A549 (cell line): ENCODE results near the gene SOX11. TPM values are rescaled to one million over a fixed set of nuclear protein-coding genes. Genes with fewer than 3 reads are reported as not detected.

Experiments
- ATAC-seq, 2 experiments: fragments of 200-7000 bp in 1 of 2; fragments of >200 bp in 1 of 2; cut with Nextera tagmentation in 1 of 2; cut with Tn5 transposase in 1 of 2; 3 replicates each; pipeline versions ENCODE4 v1.8.0 to v1.9.1; 2018 to 2020; ENCODE audit warnings: mild to moderate bottlenecking in 1 of 2, moderate library complexity in 1 of 2
- CTCF ChIA-PET: fragments of 300-600 bp; sonication (Branson Sonifier 250); formaldehyde crosslinking; extraction: SDS; loops from one replicate; lab custom pipeline; 2021; ENCODE audit warnings: antibody characterized with exemption, inconsistent platforms; lab: Yijun Ruan, JAX
- POLR2A ChIA-PET: fragments of 350-600 bp; formaldehyde crosslinking; extraction: SDS; loops from one replicate; lab custom pipeline; 2021; ENCODE audit warnings: antibody characterized with exemption, inconsistent platforms; lab: Yijun Ruan, JAX
- DNase-seq, 2 experiments: peaks; one replicate each; pipeline versions ENCODE4 v3.0.0 to v3.0.0-alpha.2; 2011 to 2016; ENCODE audit warnings: low read depth in 1 of 2, low spot score in 1 of 2
- FAIRE-seq: peaks from 2 replicates; lab custom pipeline; 2011; peaks lifted over from hg19 to GRCh38; lab: Jason Lieb, UNC
- H3K27ac ChIP-seq, 2 experiments: fragments of >200 bp; sonication (Bioruptor Twin); formaldehyde crosslinking; 3 replicates each; pipeline ENCODE4 v1.5.1; 2016 to 2017
- H3K4me1 ChIP-seq: fragments of >200 bp; sonication (Bioruptor Twin); formaldehyde crosslinking; 3 replicates; pipeline ENCODE4 v1.6.1; 2016
- H3K4me2 ChIP-seq: fragments of >200 bp; sonication (Bioruptor Twin); formaldehyde crosslinking; 3 replicates; pipeline ENCODE4 v1.6.1; 2016
- H3K4me3 ChIP-seq: fragments of >200 bp; sonication (Bioruptor Twin); formaldehyde crosslinking; 3 replicates; pipeline ENCODE4 v1.5.1; 2016
- H3K9me3 ChIP-seq: fragments of >200 bp; sonication (Bioruptor Twin); formaldehyde crosslinking; 3 replicates; pipeline ENCODE4 v1.6.1; 2016
- BHLHE40 ChIP-seq: IDR thresholded peaks from 2 replicates; pipeline ENCODE4 v1.6.1; 2012; ENCODE audit warnings: low read depth, low read length, inconsistent platforms
- CBX8 ChIP-seq: fragments of 200-600 bp; sonication (generic); IDR thresholded peaks from 2 replicates; pipeline ENCODE4 v1.6.1; 2016
- CEBPB ChIP-seq, 2 experiments: fragments of >200 bp in 1 of 2; sonication (Bioruptor Twin) in 1 of 2; formaldehyde crosslinking in 1 of 2; IDR thresholded peaks; 2 replicates each; pipeline ENCODE4 v1.6.1; 2012 to 2016
- EP300 ChIP-seq, 2 experiments: fragments of >200 bp; sonication (Bioruptor Twin); formaldehyde crosslinking; IDR thresholded peaks; 2 replicates in 1 of 2; 3 replicates in 1 of 2; pipeline ENCODE4 v1.6.1; 2016 to 2017
- FOSB ChIP-seq: fragments of 250-450 bp; sonication (Bioruptor Pico); IDR thresholded peaks from 2 replicates; pipeline ENCODE4 v1.5.0; 2020; ENCODE audit warnings: mild to moderate bottlenecking, moderate library complexity
- FOXS1 ChIP-seq: fragments of 250-450 bp; sonication (Bioruptor Pico); IDR thresholded peaks from 2 replicates; pipeline ENCODE4 v1.5.0; 2020; ENCODE audit warnings: mild to moderate bottlenecking, moderate library complexity
- GATA3 ChIP-seq: IDR thresholded peaks from 2 replicates; pipeline ENCODE4 v1.6.1; 2012; ENCODE audit warnings: borderline replicate concordance
- HDAC2 ChIP-seq: fragments of 200-600 bp; sonication (generic); IDR thresholded peaks from 2 replicates; pipeline ENCODE4 v1.6.1; 2016
- HOXA7 ChIP-seq: fragments of 250-450 bp; sonication (Bioruptor Pico); IDR thresholded peaks from 2 replicates; pipeline ENCODE4 v1.5.0; 2020; ENCODE audit warnings: mild to moderate bottlenecking, moderate library complexity
- JUNB ChIP-seq: fragments of >200 bp; sonication (Bioruptor Twin); formaldehyde crosslinking; IDR thresholded peaks from 2 replicates; pipeline ENCODE4 v1.6.1; 2016
- MAZ ChIP-seq: fragments of 150-350 bp; IDR thresholded peaks from 2 replicates; pipeline ENCODE4 v1.6.1; 2014; ENCODE audit warnings: antibody characterized with exemption, low read depth, low read length, borderline replicate concordance
- NPAS2 ChIP-seq: fragments of 250-450 bp; sonication (Bioruptor Pico); IDR thresholded peaks from 2 replicates; pipeline ENCODE4 v1.8.0; 2022; ENCODE audit warnings: mild to moderate bottlenecking, moderate library complexity, borderline replicate concordance
- RARB ChIP-seq: fragments of 250-450 bp; sonication (Bioruptor Pico); IDR thresholded peaks from 2 replicates; pipeline ENCODE4 v1.8.0; 2021; ENCODE audit warnings: mild to moderate bottlenecking, moderate library complexity
- SREBF2 ChIP-seq: fragments of 450-650 bp; IDR thresholded peaks from 2 replicates; pipeline ENCODE4 v1.6.1; 2014; ENCODE audit warnings: mild to moderate bottlenecking, moderate library complexity
- ZNF302 ChIP-seq: fragments of 250-450 bp; sonication (Bioruptor Pico); IDR thresholded peaks from 2 replicates; pipeline ENCODE4 v1.9.0; 2021; ENCODE audit warnings: inconsistent platforms, mild to moderate bottlenecking, moderate library complexity
- ZSCAN20 ChIP-seq: fragments of 250-450 bp; sonication (Bioruptor Pico); IDR thresholded peaks from 2 replicates; pipeline ENCODE4 v1.8.0; 2022; ENCODE audit warnings: mild to moderate bottlenecking, moderate library complexity
- WGBS: methylation state at CpG from one replicate; pipeline ENCODE4 v1.1.6; 2017; ENCODE audit errors: missing lambda C conversion rate; 5-methylcytosine and 5-hydroxymethylcytosine counted together
- polyA plus RNA-seq, 4 experiments: library from polyadenylated mRNA; depleted of rRNA in 3 of 4; stranded (reverse); fragments of >200 nt; fragmentation: RNase III in 1 of 4; extraction: RNeasy Plus Mini Kit Qiagen cat#74134 plus additional on column Dnase treatment in 1 of 4; gene quantifications; 2 replicates in 3 of 4; 3 replicates in 1 of 4; pipeline ENCODE4 v1.2.3, GENCODE V29; 2011 to 2017
- TF ChIP-seq, protein P1 (sequence below): fragments of >200 bp; sonication (Bioruptor Twin); formaldehyde crosslinking; IDR thresholded peaks from 3 replicates; pipeline ENCODE4 v1.6.1; 2016
- TF ChIP-seq, protein P2 (sequence below): fragments of 250-450 bp; sonication (Bioruptor Pico); IDR thresholded peaks from 2 replicates; pipeline ENCODE4 v1.5.0; 2021; ENCODE audit warnings: mild to moderate bottlenecking, moderate library complexity, borderline replicate concordance
- TF ChIP-seq, protein P3 (sequence below): IDR thresholded peaks from 2 replicates; pipeline ENCODE4 v1.6.1; 2012
- TF ChIP-seq, protein P4 (sequence below): IDR thresholded peaks from 2 replicates; pipeline ENCODE4 v1.6.1; 2012; ENCODE audit warnings: low read depth, borderline replicate concordance
- TF ChIP-seq, protein P5 (sequence below): fragments of 150-350 bp; IDR thresholded peaks from 2 replicates; pipeline ENCODE4 v1.6.1; 2014; ENCODE audit warnings: low read depth, mild to moderate bottlenecking, low read length

The SOX11 gene
- polyA plus RNA-seq, 2 of the 4 experiments (the other 2 are of a cell fraction), result not detected

DNA sequence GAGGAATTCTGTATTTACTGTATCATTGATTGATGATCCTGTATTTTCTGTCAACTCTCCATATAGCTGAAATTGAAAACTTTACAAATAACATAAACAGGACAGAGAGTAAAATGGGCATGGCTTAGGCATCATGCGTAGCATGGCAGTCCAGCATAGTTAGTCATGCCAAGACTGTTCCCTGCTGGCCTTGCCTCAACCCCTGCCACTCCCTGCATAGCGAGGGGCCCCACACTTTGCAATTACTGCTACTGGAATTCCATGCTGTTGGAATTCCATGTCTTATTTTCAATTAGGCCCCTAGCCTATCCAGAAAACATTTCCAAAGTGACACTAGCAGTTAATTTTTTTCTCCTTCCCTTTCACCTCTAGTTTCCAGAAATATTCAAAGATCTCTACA is 15.1 kb upstream of the SOX11 start:
- POLR2A ChIA-PET, result no interaction called here
- Histone ChIP-seq H3K4me3 (no peak overlapping the region), H3K4me1 (no peaks in the 10 kb centered on the region), H3K4me2 (no peak overlapping the region), H3K9me3 (no peaks in the 10 kb centered on the region), H3K27ac (no peak overlapping the region)
- WGBS, result 13% methylated on average over 2 of the region's 2 CpGs
- ATAC-seq, result no peak
- no peak for FAIRE-seq
- TF ChIP-seq EP300 (IDR thresholded peaks at IDR 0.05), result no peak
- TF ChIP-seq, protein P1, sequence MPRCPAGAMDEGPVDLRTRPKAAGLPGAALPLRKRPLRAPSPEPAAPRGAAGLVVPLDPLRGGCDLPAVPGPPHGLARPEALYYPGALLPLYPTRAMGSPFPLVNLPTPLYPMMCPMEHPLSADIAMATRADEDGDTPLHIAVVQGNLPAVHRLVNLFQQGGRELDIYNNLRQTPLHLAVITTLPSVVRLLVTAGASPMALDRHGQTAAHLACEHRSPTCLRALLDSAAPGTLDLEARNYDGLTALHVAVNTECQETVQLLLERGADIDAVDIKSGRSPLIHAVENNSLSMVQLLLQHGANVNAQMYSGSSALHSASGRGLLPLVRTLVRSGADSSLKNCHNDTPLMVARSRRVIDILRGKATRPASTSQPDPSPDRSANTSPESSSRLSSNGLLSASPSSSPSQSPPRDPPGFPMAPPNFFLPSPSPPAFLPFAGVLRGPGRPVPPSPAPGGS, result no peak
- TF ChIP-seq HOXA7 (CRISPR knock-in tag), result no peak
- no peak for TF ChIP-seq JUNB
- no peak for TF ChIP-seq FOSB (CRISPR knock-in tag)
- TF ChIP-seq, protein P2, sequence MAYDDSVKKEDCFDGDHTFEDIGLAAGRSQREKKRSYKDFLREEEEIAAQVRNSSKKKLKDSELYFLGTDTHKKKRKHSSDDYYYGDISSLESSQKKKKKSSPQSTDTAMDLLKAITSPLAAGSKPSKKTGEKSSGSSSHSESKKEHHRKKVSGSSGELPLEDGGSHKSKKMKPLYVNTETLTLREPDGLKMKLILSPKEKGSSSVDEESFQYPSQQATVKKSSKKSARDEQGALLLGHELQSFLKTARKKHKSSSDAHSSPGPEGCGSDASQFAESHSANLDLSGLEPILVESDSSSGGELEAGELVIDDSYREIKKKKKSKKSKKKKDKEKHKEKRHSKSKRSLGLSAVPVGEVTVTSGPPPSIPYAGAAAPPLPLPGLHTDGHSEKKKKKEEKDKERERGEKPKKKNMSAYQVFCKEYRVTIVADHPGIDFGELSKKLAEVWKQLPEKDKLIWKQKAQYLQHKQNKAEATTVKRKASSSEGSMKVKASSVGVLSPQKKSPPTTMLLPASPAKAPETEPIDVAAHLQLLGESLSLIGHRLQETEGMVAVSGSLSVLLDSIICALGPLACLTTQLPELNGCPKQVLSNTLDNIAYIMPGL (CRISPR knock-in tag), result no peak
- CTCF ChIA-PET, result no interaction called here
- DNase-seq, result no peak

DNA sequence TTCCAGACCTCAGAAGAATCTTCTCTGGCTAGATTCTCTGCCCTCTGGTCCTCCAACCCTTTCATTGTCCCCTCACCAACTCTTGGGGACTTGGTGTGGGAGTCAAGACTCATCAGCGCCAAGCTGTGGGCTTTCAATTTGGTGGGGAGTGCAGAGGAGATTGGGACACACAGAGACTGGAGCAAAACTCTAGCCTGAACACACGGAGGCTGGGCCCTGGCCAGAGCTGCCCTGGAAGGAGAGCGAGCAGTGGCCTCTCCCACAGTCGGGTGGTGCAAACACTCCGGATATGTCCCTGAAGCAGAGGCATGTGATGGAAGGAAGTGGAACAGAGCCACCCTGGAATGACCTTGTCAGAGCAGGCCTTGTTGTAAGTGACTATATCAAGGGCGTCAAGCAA is 8.7 kb upstream of the SOX11 start:
- Histone ChIP-seq H3K27ac (no peak overlapping the region), H3K4me1 (no peaks in the 10 kb centered on the region), H3K4me2 (no peak overlapping the region), H3K4me3 (no peak overlapping the region), H3K9me3 (no peaks in the 10 kb centered on the region)
- POLR2A ChIA-PET, result no interaction called here
- CTCF ChIA-PET, result no interaction called here
- WGBS, result 17% methylated on average over 6 of the region's 6 CpGs
- FAIRE-seq, result no peak
- TF ChIP-seq ZSCAN20 (CRISPR knock-in tag) (no peak), SREBF2 (no peak), CBX8 (no peak)
- TF ChIP-seq, protein P3, sequence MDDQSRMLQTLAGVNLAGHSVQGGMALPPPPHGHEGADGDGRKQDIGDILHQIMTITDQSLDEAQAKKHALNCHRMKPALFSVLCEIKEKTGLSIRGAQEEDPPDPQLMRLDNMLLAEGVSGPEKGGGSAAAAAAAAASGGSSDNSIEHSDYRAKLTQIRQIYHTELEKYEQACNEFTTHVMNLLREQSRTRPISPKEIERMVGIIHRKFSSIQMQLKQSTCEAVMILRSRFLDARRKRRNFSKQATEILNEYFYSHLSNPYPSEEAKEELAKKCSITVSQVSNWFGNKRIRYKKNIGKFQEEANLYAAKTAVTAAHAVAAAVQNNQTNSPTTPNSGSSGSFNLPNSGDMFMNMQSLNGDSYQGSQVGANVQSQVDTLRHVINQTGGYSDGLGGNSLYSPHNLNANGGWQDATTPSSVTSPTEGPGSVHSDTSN, result no peak
- no peak for ATAC-seq
- DNase-seq, result no peak

DNA sequence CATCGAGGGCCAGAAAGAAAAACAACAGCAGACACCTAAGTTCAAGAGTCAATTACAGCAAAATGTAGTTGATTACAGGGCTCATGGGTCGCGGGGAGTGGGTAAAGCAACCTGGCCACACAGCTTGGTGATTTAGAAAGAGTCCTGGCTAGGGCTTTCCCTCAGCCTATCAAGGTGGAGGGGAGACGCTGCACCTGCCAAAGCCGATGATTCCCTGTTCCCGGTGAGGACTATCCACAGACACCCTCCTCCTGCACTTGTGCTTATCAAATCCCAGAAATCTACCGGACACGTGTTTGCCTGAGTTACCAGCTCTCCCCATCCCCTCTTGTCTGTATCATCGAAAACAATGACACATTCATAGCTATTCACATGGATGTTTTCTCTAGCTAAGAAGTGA is 7.0 kb upstream of the SOX11 start:
- no peak for ATAC-seq
- Histone ChIP-seq H3K4me2 (no peak overlapping the region), H3K27ac (no peak overlapping the region), H3K4me3 (no peak overlapping the region), H3K9me3 (no peaks in the 10 kb centered on the region), H3K4me1 (no peaks in the 10 kb centered on the region)
- WGBS, result 17% methylated on average over 9 of the region's 9 CpGs
- ChIA-PET POLR2A (no interaction called here), CTCF (interaction anchor here (1.0 kb wide), 2 partner anchors 10 to 35 kb away, joined by 3 read pairs; no protein-coding TSS in a partner anchor)
- TF ChIP-seq CBX8 (no peak), HOXA7 (CRISPR knock-in tag) (no peak), NPAS2 (CRISPR knock-in tag) (no peak), HDAC2 (no peak), RARB (CRISPR knock-in tag) (no peak), BHLHE40 (no peak), MAZ (no peak), SREBF2 (no peak), CEBPB (IDR thresholded peaks at IDR 0.05) (no peak), ZNF302 (CRISPR knock-in tag) (no peak), GATA3 (no peak), FOXS1 (CRISPR knock-in tag) (no peak)
- TF ChIP-seq, protein P4, sequence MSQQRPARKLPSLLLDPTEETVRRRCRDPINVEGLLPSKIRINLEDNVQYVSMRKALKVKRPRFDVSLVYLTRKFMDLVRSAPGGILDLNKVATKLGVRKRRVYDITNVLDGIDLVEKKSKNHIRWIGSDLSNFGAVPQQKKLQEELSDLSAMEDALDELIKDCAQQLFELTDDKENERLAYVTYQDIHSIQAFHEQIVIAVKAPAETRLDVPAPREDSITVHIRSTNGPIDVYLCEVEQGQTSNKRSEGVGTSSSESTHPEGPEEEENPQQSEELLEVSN, result no peak
- TF ChIP-seq, protein P5, sequence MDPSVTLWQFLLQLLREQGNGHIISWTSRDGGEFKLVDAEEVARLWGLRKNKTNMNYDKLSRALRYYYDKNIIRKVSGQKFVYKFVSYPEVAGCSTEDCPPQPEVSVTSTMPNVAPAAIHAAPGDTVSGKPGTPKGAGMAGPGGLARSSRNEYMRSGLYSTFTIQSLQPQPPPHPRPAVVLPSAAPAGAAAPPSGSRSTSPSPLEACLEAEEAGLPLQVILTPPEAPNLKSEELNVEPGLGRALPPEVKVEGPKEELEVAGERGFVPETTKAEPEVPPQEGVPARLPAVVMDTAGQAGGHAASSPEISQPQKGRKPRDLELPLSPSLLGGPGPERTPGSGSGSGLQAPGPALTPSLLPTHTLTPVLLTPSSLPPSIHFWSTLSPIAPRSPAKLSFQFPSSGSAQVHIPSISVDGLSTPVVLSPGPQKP, result no peak
- no peak for FAIRE-seq
- no peak for DNase-seq
